Right atrium auricular region (tissue), 2 donors: ENCODE results near the gene CD47. TPM values are rescaled to one million over a fixed set of nuclear protein-coding genes. Genes with fewer than 3 reads are reported as not detected.

Experiments used
- DNase-seq: peaks from one replicate; pipeline ENCODE4 v3.0.0-alpha.2; 2019; ENCODE audit warnings: low spot score
- H3K27ac ChIP-seq, 2 donors: fragments of 200-600 bp; sonication (generic); 1 replicate in 1 of 2; 2 replicates in 1 of 2; pipeline ENCODE4 v1.5.1; 2016 to 2019
- H3K27me3 ChIP-seq, 2 donors: fragments of 200-600 bp; sonication (generic); one replicate each; pipeline versions ENCODE4 v1.5.1 to v1.6.0; 2017 to 2019
- H3K36me3 ChIP-seq: fragments of 200-600 bp; sonication (generic); one replicate; pipeline ENCODE4 v1.5.1; 2016
- H3K4me1 ChIP-seq, 2 donors: fragments of 200-600 bp; sonication (generic); one replicate each; pipeline versions ENCODE4 v1.5.1 to v1.6.0; 2017 to 2019
- H3K4me3 ChIP-seq, 2 donors: fragments of 200-600 bp; sonication (generic); 1 replicate in 1 of 2; 2 replicates in 1 of 2; pipeline ENCODE4 v1.5.1; 2017 to 2019; ENCODE audit warnings: mild to moderate bottlenecking in 1 of 2, moderate library complexity in 1 of 2
- H3K9me3 ChIP-seq, 2 donors: fragments of 200-600 bp; sonication (generic); one replicate each; pipeline ENCODE4 v1.5.1; 2019
- total RNA-seq, 2 donors: library from RNA; depleted of rRNA; stranded (reverse); fragments of >200 nt; gene quantifications; one replicate each; pipeline ENCODE4 v1.1.0, GENCODE V29; 2016
- TF ChIP-seq, protein P1 (sequence below), 2 donors: fragments of 200-600 bp; sonication (generic); IDR thresholded peaks; one replicate each; pipeline ENCODE4 v1.5.1; 2019; ENCODE audit warnings: antibody characterized with exemption in 2 of 2

Gene CD47
- total RNA-seq, 2 donors from 2014 or later: 52.1 to 92.2 TPM

DNA sequence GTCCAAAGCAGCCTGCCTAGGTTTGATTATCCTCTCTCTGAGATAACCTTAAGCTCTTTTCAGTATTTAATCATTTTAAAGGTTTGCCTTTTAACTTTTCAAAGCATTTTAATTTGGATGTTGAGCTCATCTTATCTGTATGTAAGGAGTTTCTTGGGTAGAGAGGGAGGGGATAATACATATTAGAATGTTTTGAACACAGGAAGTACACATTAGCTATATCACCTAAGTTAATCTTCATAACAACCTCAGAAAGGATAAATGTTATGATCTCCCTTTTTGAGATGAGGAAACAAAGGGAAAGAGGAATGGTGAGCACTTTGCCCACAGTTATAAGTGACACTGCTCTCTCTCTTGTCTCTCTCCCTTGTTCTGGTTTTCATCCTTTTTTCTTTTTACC lies 2.2 kb upstream of the CD47 start:
- H3K27me3 ChIP-seq: no peaks in the 10 kb centered on the region
- H3K4me1 ChIP-seq: peaks cover 0 to 21% of the 10 kb centered on the region in 2 donors
- TF ChIP-seq, protein P1, sequence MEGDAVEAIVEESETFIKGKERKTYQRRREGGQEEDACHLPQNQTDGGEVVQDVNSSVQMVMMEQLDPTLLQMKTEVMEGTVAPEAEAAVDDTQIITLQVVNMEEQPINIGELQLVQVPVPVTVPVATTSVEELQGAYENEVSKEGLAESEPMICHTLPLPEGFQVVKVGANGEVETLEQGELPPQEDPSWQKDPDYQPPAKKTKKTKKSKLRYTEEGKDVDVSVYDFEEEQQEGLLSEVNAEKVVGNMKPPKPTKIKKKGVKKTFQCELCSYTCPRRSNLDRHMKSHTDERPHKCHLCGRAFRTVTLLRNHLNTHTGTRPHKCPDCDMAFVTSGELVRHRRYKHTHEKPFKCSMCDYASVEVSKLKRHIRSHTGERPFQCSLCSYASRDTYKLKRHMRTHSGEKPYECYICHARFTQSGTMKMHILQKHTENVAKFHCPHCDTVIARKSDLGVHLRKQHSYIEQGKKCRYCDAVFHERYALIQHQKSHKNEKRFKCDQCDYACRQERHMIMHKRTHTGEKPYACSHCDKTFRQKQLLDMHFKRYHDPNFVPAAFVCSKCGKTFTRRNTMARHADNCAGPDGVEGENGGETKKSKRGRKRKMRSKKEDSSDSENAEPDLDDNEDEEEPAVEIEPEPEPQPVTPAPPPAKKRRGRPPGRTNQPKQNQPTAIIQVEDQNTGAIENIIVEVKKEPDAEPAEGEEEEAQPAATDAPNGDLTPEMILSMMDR (IDR thresholded peaks at IDR 0.05): no peak
- DNase-seq: no peak
- H3K4me3 ChIP-seq: no peak overlapping the region
- H3K36me3 ChIP-seq: no peaks in the 10 kb centered on the region
- H3K9me3 ChIP-seq: no peaks in the 10 kb centered on the region
- no peak overlapping the region for H3K27ac ChIP-seq

DNA sequence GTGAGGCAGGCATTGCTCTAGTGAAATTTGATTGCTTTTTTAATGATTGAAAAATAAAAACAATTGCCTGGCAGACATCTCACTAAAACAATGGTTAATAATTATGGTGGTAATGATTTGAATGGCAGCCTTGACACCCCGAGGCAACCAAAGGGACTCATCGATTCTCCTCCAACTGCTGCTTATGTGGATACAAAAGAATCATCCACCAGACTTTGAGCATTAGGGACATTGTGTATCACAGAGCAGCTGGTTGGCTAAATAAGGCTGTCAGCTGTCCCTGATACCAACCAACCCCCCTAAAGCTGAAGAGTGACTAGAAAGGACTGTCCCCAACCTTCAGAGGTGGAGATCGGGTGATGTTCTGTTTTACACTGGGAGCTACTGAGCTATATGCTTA lies 1.7 kb upstream of the CD47 start:
- no peak for DNase-seq
- no peaks in the 10 kb centered on the region for H3K36me3 ChIP-seq
- H3K27me3 ChIP-seq: no peaks in the 10 kb centered on the region
- peaks cover 0 to 27% of the 10 kb centered on the region in 2 donors for H3K4me1 ChIP-seq
- TF ChIP-seq, protein P1 (IDR thresholded peaks at IDR 0.05): no peak
- H3K9me3 ChIP-seq: no peaks in the 10 kb centered on the region
- H3K27ac ChIP-seq: no peak overlapping the region
- H3K4me3 ChIP-seq: no peak overlapping the region

DNA sequence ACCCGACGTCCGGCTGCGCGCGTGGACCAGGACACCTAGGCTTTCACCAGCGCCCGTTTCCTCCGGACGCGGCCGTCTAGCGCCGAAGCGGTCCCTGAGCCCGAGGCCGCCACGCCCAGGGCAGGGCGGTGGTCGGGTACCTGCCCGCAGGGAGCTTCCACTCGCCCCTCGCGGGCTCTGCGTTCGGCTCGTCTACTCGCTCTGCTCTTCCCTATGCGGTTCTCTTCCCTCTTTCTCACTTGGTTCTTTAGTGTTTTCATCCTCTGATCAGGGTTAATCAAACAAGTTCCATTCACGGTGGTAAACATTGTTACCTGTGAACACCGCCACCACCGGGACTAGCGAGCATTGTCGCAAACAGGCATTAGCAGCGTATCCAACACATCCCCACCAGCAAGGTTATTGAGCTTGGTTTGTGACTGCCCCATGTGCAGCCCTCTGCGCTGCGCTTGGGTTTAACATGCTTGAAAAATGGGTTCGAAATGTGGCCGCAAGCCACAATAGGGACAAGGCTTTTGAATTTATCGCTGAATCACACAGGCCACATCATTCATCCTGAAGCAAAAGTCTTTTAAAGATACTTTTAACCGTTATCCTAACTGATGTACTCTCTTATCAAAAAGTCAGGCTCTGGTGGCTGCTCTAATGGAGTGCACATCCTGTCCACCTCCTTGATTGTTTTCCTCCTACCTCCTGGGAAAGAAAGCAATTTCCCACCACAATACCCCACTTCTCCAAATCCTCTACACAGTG lies 843 bp upstream of the CD47 start:
- Histone ChIP-seq H3K4me3 (peak overlapping the region; percentile 97 to 98), H3K27me3 (no peaks in the 10 kb centered on the region), H3K4me1 (peaks cover 0 to 29% of the 10 kb centered on the region in 2 donors), H3K36me3 (no peaks in the 10 kb centered on the region), H3K27ac (peak overlapping the region; percentile 93 to 95), H3K9me3 (no peaks in the 10 kb centered on the region)
- DNase-seq: no peak
- TF ChIP-seq, protein P1 (IDR thresholded peaks at IDR 0.05): no peak

DNA sequence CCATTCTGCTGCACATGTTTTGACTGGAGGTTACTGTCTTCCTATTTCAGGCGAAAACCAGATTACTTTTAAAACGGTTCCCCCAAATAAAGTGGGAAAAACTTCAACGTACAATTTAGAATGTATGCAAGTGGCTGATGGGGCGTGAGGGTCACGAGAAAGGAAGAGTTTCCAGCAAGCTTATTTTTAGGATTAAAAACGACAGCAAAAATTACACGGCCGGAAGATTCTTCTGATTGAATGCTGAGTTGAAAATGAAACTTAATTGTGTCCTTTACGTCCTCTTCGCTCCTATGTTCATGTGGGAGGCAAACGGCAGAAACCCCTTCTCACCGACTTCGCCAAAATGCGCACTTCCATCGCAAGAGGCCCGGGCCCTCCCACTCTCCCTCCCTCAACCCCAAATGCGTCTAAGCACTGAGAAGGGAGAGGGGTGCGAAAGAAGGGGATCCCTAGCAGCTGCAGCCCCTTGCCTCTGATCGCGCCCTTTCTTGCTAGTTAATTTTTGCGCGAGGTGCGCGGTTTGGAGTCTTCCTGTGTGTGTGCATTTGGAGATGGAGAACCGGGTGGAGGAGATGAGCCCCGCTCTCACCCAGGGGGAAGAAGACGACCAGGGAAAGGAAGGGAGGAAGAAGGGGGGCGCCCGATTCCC lies 656 bp downstream of the CD47 start:
- DNase-seq: no peak
- no peaks in the 10 kb centered on the region for H3K36me3 ChIP-seq
- peak overlapping the region; percentile 93 to 95 for H3K27ac ChIP-seq
- H3K27me3 ChIP-seq: no peaks in the 10 kb centered on the region
- H3K4me3 ChIP-seq: peak overlapping the region; percentile 97 to 98
- no peaks in the 10 kb centered on the region for H3K9me3 ChIP-seq
- TF ChIP-seq, protein P1 (IDR thresholded peaks at IDR 0.05): no peak
- peaks cover 0 to 32% of the 10 kb centered on the region in 2 donors for H3K4me1 ChIP-seq

DNA sequence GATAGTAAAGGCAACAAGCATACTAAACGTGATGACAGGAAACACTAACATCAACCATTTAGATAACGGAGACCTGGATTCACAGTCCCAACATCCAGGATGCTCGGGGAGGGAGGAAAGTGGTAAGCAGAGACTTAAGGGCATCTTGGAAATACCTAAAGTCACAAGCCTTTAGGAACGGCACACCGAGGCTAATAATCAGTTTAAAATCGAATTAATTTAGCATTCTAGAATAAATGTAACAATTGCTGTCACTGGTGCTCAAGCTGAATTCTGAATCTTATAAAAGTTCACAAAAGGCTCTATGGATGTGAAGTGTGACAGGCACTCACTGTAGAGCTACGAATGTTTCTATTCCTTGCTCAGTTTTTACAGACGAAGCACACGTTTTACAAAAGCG lies 1.3 kb downstream of the CD47 start:
- DNase-seq: no peak
- H3K4me1 ChIP-seq: peaks cover 0 to 38% of the 10 kb centered on the region in 2 donors
- TF ChIP-seq, protein P1 (IDR thresholded peaks at IDR 0.05): no peak
- H3K27me3 ChIP-seq: no peaks in the 10 kb centered on the region
- H3K27ac ChIP-seq: peak overlapping the region; percentile 93 to 95
- no peaks in the 10 kb centered on the region for H3K36me3 ChIP-seq
- peak overlapping the region; percentile 97 to 98 for H3K4me3 ChIP-seq
- H3K9me3 ChIP-seq: no peaks in the 10 kb centered on the region
